GM12865 (cell line): ENCODE data around the gene DNAH3.
"Not testable (repeated sequence)": the region's sequence is repeated elsewhere in the genome, so short reads cannot be mapped to it uniquely, and the experiment has no call there.

Experiments
- DNase-seq: peaks from one replicate; pipeline ENCODE4 v3.0.0; 2010; ENCODE audit warnings: low read depth
- H3K4me3 ChIP-seq: 2 replicates; pipeline ENCODE4 v1.5.1; 2011; ENCODE audit warnings: mild to moderate bottlenecking, low read depth, low read length, control low read depth
- CTCF ChIP-seq: IDR thresholded peaks from 2 replicates; pipeline ENCODE4 v1.5.1; 2011; ENCODE audit warnings: low read length, control low read depth, low read depth, inconsistent platforms; ENCODE audit not compliant: insufficient read depth; ENCODE audit errors: missing control alignments

DNAH3 gene

GRCh38 chr16:21076186-21076883 is 74.3 kb downstream of the DNAH3 start:
- no peak for TF ChIP-seq CTCF
- no peak overlapping the region for H3K4me3 ChIP-seq
- no peak for DNase-seq

- no peak overlapping the region for H3K4me3 ChIP-seq
- DNase-seq: no peak
- TF ChIP-seq CTCF: no peak
Measured at GRCh38 chr16:21075252-21075651, 75.4 kb downstream of the DNAH3 start.

GRCh38 chr16:21072976-21073375 is 77.7 kb downstream of the DNAH3 start:
- TF ChIP-seq CTCF: no peak

GRCh38 chr16:21071741-21072140 is 78.9 kb downstream of the DNAH3 start:
- no peak for DNase-seq
- no peak for TF ChIP-seq CTCF
- H3K4me3 ChIP-seq: no peak overlapping the region

More at GRCh38 chr16:21072976-21073375, 77.7 kb downstream of the DNAH3 start:
- DNase-seq: no peak
- no peak overlapping the region for H3K4me3 ChIP-seq

GRCh38 chr16:21070564-21070963 is 80.1 kb downstream of the DNAH3 start:
- no peak overlapping the region for H3K4me3 ChIP-seq
- DNase-seq: no peak
- no peak for TF ChIP-seq CTCF

- DNase-seq: no peak
- no peak overlapping the region for H3K4me3 ChIP-seq
- no peak for TF ChIP-seq CTCF
Measured at GRCh38 chr16:21069986-21070385, 80.7 kb downstream of the DNAH3 start.

GRCh38 chr16:21064203-21064602 is 86.4 kb downstream of the DNAH3 start:
- no peak overlapping the region for H3K4me3 ChIP-seq
- DNase-seq: no peak
- no peak for TF ChIP-seq CTCF

GRCh38 chr16:21063314-21063713 is 87.3 kb downstream of the DNAH3 start:
- DNase-seq, H3K4me3 ChIP-seq: not testable (repeated sequence)
